Nucleus accumbens (tissue), 56 donors: ENCODE results near the gene ZNF599.
"Not testable (repeated sequence)": the region's sequence is repeated elsewhere in the genome, so short reads cannot be mapped to it uniquely, and the experiment has no call there.

Source experiments
- DNase-seq, 56 donors: peaks; one replicate each; lab custom pipeline; 2025; lab: John Stamatoyannopoulos, UW

ZNF599 gene

GRCh38 chr19:34772697-34773554 lies at the start of gene ZNF599:
TSS of gene ZNF599 (minus strand) at chr19:34773215. CDS start at chr19:34772841, 374 bp downstream.
- DNase-seq, result peak; percentile 22 to 92 (median 82)

GRCh38 chr19:34818270-34818669 lies 45.3 kb upstream of the ZNF599 start:
- DNase-seq, result no peak

- DNase-seq, result no peak
Observed at GRCh38 chr19:34816708-34817107, 43.7 kb upstream of the ZNF599 start.

GRCh38 chr19:34808566-34808965 lies 35.6 kb upstream of the ZNF599 start:
- DNase-seq, result no peak

- no peak for DNase-seq
Observed at GRCh38 chr19:34806976-34807860, 34.2 kb upstream of the ZNF599 start.

- DNase-seq, result no peak
Observed at GRCh38 chr19:34804115-34804514, 31.1 kb upstream of the ZNF599 start.

GRCh38 chr19:34796953-34797352 lies 23.9 kb upstream of the ZNF599 start:
- not testable (repeated sequence) for DNase-seq

- no peak for DNase-seq
Observed at GRCh38 chr19:34794066-34794960, 21.3 kb upstream of the ZNF599 start.

- DNase-seq, result no peak
Observed at GRCh38 chr19:34793565-34793964, 20.6 kb upstream of the ZNF599 start.

GRCh38 chr19:34788074-34788473 lies 15.1 kb upstream of the ZNF599 start:
- no peak for DNase-seq

- no peak for DNase-seq
Observed at GRCh38 chr19:34787059-34787824, 14.2 kb upstream of the ZNF599 start.

GRCh38 chr19:34786236-34786635 lies 13.2 kb upstream of the ZNF599 start:
- DNase-seq, result no peak

- no peak for DNase-seq
Observed at GRCh38 chr19:34779652-34780051, 6.6 kb upstream of the ZNF599 start.

- no peak for DNase-seq
Observed at GRCh38 chr19:34778342-34778741, 5.3 kb upstream of the ZNF599 start.

GRCh38 chr19:34774857-34775256 lies 1.8 kb upstream of the ZNF599 start:
- DNase-seq, result no peak

GRCh38 chr19:34773555-34773864 lies 495 bp upstream of the ZNF599 start:
- no peak for DNase-seq

GRCh38 chr19:34767951-34768350 lies 5.1 kb downstream of the ZNF599 start:
- DNase-seq, result no peak

- DNase-seq, result no peak
Observed at GRCh38 chr19:34766386-34766785, 6.6 kb downstream of the ZNF599 start.

- no peak for DNase-seq
Observed at GRCh38 chr19:34759218-34759917, 13.6 kb downstream of the ZNF599 start.
